HG02571 (cell line): ENCODE measurements around the gene DLGAP5.

Source experiments
- ATAC-seq: cut with Tn5 transposase; IDR thresholded peaks from one replicate; pipeline ENCODE4 v1.9.1; 2021; ENCODE audit warnings: mild to moderate bottlenecking, moderate library complexity; ENCODE audit not compliant: unreplicated experiment

Gene DLGAP5

GRCh38 chr14:55191203-55192053 is at the start of gene DLGAP5:
Gene DLGAP5, minus strand, starts transcription at chr14:55191585. Its CDS starts 2,406 bp downstream, at chr14:55189179.
- ATAC-seq: peak; percentile 99

- no peak for ATAC-seq
Observed at GRCh38 chr14:55240526-55241178, 49.3 kb upstream of the DLGAP5 start.

- no peak for ATAC-seq
Observed at GRCh38 chr14:55239320-55239719, 47.9 kb upstream of the DLGAP5 start.

- ATAC-seq: no peak
Observed at GRCh38 chr14:55238019-55238680, 46.8 kb upstream of the DLGAP5 start.

- no peak for ATAC-seq
Observed at GRCh38 chr14:55233591-55233990, 42.2 kb upstream of the DLGAP5 start.

DNA sequence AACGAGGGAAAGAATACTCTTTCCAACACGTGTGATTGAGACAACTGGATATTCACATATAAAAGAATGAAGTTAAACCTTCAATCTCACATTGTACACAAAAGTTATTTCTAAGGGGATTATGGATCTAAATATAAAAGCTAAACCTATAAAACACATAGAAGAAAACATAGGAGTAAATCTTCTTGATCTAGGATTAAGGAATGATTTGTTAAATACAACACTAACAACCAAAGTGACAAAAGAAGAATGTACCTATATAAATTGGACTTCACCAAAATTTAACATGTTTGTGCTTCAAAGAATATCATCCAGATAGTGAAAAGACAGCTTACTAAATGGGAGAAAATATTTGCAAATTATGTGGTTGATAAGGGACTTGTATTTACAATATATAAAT is 36.9 kb upstream of the DLGAP5 start:
- no peak for ATAC-seq

- no peak for ATAC-seq
Observed at GRCh38 chr14:55223364-55223763, 32.0 kb upstream of the DLGAP5 start.

- ATAC-seq: no peak
Observed at GRCh38 chr14:55221968-55222367, 30.6 kb upstream of the DLGAP5 start.

DNA sequence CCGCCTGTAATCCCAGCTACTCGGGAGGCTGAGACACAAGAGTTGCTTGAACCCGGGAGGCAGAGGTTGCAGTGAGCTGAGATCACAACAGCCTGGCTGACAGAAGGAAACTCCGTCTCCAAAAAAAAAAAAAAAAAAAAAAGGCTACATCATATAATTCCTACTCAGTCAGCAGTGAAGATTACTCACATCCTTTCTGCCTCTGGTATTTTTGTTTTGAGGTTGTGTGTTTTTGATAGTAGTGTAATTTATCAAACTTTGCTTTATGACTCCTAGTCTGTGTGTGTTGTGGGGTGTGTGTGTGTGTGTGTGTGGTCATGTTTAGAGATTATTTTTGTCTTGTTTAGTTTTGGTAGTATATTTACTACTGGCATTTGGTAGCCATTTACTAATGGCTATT is 29.8 kb upstream of the DLGAP5 start:
- no peak for ATAC-seq

DNA sequence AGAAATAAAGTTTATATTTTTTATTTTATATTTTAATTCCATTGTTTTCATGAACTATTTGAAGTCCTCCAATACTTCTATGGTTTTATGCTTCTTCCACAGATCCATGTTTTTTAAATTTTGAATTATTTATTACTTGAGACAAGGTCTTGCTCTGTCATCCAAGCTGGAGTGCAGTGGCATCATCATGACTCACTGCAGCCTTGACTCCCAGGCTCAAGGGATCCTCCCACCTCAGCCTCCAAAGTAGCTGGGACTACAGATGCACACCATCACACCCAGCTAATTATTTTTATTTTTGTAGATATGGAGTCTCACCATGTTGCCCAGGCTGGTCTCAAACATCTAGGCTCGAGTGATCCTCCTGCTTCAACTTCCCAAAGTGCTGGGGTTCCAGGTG is 28.8 kb upstream of the DLGAP5 start:
- no peak for ATAC-seq

DNA sequence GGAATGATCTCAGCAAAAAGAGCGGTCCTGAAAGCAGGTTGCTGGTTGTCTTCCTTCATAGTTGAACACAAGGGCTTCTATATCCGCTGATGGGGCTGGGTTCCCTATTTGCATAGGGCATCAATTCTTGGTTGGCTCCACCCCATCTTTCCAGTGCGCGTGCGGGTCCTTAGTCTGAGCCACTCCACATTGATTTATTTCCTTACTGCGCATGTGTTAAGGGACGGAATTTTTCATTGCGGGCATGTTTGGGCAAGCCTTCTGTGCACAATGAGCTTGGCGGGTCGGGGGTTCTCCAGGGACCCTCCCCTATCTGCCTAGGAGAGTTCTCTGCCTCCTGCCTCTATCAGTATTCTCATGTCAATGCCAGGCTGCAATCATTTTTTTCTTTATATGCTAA is 21.2 kb upstream of the DLGAP5 start:
- ATAC-seq: no peak

- no peak for ATAC-seq
Observed at GRCh38 chr14:55207832-55208231, 16.4 kb upstream of the DLGAP5 start.

DNA sequence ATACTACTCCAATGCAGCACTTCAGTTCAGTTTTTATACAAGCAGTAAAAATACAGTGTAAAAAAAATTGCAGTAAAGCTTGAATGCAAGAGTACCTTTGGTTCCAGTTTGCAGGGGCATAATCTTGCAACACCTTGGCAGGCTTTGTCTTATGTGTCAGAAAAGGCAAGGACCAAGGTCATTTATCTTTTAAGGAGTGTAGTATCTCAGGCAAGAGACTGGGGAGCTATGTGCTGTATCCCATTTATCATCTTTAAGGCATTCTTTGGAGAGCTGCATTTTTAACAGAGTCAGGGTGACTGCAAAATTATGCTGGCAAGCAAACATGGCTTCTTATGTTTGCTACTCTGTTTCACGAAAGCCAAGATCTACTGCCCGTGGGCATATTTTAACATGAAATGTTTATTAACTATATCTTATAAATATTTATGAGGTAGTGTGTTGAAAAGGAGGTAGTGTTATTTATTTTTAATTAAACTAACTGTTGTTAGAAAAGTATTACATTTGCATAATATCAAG is 14.8 kb upstream of the DLGAP5 start:
- no peak for ATAC-seq

DNA sequence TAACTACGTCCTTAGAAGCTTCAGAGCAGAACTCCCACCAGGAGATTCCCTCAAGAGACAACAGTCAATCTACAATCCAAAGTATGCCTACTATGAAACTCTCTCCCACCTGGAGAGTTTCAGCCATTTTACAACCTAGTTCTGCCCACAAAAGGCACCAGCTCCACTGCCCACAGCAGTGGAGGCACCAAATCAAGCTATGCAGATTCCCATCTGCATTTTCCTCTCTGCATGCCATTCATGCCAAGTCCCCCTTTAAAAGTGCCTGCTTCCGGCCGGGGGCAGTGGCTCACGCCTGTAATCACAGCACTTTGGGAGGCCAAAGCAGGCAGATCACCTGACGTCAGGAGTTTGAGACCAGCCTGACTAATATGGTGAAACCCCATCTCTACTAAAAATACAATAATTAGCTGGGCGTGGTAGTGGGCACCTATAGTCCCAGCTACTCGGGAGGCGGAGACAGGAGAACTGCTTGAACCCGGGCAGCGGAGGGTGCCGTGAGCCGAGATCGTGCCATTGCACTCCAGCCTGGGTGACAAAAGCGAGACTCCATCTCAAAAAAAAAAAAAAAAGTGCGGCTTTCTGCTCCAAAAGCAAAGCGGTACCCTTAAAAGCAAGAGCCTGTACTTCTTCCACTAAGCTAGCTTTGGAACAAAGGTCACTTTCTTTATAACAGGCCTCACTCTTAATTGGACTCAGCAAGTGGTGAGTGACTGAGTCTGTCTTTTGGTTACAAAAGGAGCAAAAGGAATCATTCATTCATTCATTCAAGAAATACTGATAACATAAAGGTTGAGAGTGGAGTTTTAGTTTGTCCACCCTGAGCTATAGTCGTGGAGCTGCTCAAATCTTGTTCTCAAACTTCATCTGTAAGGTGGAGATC is 10.1 kb upstream of the DLGAP5 start:
- ATAC-seq: no peak

- ATAC-seq: no peak
Observed at GRCh38 chr14:55200651-55201050, 9.3 kb upstream of the DLGAP5 start.

DNA sequence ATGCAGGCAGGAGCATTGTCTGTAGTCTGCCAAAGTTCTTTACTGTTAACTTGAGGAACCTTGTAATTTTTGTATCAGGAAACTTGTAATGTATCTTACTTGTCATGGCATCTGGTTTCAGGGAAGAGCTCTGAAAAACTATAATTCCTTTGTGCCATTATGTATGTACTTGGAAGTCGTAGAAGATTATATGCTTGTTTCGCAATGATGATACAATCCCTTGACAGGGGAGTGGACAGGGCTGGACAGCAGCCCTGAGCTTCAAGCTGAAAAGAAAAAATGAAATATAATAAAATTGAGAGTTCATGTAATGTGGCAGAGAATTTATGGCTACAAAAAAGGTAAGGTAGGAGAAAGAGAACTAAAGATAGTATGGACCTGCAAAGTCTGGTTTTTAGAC is 7.4 kb upstream of the DLGAP5 start:
- no peak for ATAC-seq

DNA sequence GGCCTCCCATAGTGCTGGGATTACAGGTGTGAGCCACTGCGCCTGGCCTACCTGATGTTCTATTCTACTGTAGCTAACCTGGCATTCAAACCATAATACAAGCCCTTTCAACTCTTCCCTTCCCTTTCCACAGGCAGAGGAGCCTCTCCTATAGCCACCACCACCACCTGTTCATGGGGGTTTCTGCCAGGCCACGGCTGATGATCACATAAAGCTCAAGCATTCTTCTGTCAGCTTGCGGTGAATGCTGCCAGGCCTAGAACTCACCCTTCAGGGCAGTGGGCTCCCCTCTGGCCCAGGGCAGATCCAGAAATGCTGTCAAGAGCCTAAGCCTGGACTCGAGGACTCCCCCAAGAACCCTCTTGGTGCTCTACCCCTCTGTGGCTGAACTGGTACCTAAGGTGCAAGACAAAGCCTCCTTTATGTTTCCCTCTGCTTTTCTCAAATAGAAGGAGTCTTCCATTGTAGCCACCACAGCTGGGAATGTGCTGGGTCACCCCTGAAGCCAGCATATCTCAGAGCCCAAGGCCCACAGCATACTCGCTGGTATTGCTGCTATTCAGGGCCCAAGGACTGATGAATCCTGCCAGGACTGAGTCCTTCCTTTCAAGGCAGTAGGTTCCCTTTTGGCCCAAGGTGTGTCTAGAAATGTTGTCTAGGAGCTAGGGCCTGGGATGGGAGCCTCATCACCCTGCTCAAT is 3.4 kb upstream of the DLGAP5 start:
- no peak for ATAC-seq

DNA sequence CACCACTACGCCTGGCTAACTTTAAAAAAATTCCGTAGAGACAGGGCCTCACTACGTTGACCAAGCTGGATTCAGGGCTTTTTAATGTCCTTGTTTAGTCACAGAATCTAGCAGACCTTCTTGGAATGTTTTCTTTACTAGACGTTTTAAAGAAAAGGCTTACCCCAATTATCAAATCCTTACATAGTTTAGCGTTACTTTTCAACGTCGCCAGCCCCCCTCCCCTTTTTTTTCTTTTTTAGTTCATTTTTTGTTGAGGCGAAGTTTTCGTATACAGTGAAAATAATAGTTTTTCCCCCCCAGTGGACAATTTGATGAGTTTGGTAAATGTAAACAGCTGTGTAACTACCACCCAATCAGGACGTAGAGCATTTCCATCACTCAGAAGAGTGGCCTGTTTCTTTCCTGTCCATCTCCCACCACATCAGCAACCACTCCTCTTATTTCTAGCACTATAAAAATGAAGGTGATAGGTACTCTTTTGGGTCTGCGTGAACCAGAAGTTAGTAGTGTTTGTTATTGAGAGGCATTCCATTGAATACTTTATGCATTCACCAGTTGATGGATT is 753 bp upstream of the DLGAP5 start:
- no peak for ATAC-seq

- ATAC-seq: no peak
Observed at GRCh38 chr14:55190906-55191202, 531 bp downstream of the DLGAP5 start.
